Stimulated activated CD4-positive, alpha-beta T cell treated with anti-CD3 and anti-CD28 coated beads, Interleukin-15, amount 100 ng/mL, for 24 hours (primary cell): Measurements from ENCODE around the gene MYCN.
"Not testable (repeated sequence)": the region's sequence is repeated elsewhere in the genome, so short reads cannot be mapped to it uniquely, and the experiment has no call there.

Source experiments
- DNase-seq: peaks from one replicate; pipeline ENCODE4 v3.0.0-alpha.2; 2020

The MYCN gene

DNA sequence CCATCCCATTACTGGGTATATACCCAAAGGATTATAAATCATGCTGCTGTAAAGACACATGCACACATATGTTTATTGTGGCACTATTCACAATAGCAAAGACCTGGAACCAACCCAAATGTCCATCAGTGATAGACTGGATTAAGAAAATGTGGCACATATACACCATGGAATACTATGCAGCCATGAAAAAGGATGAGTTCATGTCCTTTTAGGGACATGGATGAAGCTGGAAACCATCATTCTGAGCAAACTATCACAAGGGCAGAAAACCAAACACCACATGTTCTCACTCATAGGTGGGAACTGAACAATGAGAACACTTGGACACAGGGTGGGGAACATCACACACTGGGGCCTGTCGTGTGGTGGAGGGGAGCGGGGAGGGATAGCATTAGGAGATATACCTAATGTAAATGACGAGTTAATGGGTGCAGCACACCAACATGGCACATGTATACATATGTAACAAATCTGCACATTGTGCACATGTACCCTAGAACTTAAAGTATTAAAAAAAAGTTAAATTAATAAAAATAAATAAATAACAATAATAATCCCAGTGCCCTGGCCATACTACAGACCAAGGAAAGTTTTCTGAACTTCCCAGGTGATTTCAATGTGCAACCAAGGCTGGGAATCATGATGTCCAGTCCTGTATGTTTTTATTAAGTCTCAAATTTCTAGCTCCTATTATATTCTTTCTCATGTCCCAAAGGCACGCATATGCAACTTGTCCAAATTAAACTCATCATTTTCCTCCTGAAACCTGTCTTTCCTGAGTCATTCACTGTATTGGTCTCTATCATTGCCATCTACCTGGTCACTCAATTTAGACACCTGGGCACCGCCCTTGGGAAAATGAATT, 23.0 kb downstream of the MYCN start:
- DNase-seq, result not testable (repeated sequence)

DNA sequence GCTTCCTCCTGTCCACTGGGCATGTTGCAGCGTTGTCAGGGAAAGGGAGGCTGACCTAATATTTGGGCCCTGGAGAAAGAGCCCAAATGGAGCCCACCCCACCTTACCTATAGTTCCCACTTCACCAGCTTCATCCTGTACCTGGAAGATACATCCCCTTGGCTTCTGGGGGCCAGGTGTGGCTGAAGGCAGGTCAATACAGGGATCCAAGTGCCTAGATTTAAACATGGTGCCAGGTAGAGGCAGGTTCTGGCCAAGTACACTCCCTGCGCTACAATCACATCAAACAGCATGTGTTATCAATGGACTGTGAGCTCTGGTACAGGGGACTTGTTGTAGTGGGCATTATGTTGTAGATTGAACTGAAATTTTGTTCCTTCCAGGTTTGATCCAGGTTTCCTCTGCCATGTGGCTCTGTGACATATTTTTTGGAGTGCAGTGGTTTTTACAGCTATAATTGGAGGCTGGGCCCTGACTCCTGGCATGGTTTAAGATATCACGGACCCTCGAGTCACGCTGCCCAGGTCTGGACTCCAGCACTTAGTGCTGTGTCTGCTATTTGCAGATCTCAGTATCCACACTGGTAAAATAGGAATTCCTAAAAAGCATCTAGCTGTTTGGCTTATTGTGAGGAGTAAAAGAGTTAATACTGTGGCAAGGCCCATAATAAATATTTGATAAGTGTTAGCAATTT, 23.8 kb downstream of the MYCN start:
- no peak for DNase-seq

DNA sequence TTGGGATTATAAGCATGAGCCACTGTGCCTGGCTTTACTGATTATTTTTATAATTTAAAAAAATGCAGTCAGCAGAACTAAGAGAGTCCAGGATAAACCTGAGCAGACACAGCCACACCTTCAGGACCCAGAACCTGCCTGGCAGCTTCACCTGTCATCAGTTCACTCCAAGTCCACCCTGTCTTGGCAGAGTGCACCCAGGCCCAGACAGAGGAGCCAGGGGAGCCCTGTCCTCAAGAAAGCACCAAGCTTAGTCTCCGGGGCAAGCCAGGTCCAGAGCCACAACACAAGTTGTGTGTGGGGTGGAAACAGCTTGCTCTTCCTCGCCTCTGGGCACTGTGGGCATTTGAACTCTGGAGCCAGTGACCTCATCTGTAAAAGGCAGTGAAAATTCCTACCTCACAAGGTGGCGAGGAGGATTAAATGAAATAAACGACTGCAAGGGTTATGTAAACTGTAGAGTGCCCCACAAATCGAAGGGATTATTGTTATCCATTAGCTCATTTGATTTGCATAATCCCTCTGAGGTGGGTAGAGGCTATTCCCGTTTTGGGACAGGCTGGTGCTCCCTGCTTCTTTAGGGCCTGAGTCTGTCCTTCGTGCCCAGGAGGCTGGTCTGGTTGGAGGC, 24.7 kb downstream of the MYCN start:
- DNase-seq, result no peak

DNA sequence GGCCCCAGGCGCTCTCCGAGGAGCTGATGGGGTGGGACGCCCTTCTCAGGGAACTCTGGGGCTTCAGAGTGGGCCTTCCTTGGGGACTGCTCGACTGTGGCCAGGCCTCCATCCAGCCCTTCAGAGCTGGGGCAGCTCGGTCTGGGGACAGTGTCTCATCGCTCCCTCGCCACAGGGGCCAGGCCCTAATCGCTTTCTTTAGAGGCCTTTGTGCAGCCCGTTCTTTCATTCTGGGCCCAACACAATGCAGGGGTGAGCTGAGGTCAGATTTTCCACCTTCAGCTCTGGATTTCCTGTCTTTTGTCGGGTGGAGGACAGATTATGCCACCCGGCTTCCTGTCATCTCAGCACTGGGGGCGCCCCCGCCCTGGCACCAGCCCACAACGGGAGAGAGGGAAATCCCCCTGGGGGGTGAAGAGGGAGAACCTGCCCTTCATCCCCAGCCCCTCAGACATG, 25.2 kb downstream of the MYCN start:
- DNase-seq, result peak; percentile 75

DNA sequence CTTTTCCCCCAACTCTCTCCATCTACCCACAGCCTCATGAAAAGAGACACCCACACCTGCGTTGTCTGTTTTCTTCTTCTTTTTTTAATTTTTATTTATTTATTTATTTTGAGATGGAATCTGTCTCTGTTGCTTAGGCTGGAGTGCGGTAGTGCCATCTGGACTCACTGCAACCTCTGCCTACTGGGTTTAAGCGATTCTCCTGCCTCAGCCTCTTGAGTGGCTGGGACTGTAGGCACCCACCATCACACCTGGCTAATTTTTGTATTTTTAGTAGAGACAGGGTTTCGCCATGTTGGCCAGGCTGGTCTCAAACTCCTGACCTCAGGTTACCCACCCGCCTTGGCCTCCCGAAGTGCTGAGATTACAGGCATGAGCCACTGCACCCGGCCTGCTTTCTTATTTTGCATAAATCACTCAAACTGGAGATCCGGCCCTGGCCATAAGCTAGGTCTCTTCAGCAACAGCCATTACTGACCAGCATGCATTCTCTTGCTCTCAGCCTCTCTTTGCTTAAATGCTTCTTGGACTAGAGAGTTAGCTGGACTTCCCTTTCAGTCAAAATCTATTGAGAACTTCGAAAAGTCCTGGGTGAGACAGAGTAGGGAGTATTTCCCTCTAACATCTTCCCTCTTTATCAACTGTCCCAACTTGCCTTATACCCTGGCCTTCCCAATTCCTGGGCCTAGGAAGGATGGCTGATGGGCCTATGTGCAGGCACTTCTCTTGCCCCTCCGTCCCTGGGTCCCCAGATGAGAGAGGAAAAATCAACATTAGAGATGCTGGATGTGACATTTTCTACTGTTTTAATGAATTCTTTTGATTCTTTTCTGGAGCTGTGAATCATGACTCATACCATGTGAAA, 27.3 kb downstream of the MYCN start:
- DNase-seq, result no peak

DNA sequence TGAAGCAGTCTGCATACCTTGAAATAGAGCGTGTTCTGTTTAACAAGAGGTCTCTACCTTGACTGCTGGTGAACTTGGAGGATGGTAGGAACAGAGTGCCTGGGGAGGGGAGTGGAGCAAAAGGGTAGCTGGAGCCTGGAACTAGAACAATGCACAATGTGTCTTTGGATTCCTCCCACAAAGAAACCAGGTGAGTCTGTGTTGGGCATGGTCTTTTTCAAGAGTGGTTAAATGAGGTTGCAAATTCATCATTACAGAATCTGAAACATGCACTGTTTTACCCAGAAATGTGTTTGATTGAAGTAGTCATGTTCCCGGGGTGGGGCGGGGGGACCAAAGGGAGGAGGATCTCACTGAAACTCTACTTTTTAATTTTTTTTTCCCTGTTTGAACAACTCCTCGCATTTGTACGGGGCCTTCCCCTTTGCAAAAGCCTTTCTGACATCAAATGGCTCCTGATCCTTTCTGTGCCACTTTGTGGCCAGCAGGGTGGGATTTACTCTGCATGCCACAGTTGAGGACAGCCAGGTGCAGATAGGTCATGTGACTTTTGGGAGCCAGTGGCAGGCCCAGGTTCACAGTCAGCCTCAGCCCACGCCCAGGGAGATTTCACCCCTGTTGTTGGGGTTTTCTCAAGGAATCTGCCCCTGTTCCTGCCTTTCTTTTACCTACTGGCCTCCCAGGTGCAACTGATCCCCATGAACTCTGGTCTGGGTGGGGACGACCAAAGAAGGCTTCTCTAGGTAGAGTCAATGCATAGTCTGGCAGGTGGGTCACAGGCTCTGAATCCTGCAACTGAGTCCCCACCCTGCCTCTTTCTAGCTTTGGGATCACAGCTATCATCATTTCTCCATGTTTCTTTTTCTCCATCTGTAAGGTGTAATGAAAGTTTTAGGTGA, 28.2 kb downstream of the MYCN start:
- peak; percentile 75 for DNase-seq

DNA sequence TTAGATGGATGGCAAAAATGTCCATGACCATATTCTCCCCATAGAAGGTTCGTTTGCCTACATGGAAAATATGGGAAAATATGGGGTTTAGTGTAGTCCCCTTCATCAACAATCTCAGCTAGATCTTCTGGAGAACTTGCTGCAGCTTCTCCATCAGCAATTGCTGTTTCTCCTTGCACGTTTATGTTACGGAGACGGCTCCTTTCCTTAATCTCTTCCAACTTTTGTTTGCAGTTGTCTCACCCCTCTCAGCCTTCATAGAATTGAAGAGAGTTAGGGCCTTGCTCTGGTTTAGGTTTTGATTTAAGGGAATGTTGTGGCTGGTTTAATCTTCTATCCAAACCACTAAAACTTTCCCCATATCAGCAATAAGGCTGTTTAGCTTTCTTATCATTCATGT, 28.9 kb downstream of the MYCN start:
- DNase-seq, result no peak

DNA sequence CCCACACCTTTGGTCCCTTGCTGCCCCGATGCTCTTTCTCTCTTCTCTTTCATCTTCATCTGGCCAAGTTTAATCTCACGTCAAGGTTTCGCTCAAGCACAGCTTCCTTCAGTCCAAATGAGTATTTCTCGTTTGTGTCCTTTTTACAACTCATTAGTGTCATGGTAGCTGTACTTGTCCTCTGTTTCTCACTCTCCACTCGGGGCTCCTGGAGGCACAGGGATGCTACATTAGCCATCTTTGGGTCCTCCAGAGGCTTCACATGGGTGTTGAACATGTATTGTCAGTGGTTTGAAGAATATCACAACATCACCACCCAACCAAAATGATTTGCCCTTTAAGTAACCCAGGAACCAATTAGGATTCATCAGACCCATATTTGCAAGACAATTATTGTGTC, 30.4 kb downstream of the MYCN start:
- no peak for DNase-seq

DNA sequence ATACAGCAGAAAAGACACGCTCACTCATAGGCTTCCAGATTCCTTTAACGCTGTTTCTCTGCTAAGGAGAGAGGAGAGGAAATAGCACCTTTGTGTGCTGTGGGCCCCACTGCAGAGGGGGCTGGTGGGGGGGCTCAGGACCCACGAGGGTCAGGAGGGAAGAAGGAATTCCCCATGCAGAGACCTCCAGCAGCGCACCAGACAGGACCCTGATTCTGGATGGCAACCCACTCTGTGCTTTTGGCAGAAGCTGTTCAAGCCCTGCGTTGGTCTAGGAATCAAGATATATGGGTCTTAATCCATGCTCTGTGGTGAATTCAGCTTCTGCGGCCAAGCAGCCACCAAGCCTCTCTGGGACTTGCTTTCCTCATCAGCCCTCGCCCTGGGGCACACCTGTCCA, 31.0 kb downstream of the MYCN start:
- DNase-seq, result no peak

DNA sequence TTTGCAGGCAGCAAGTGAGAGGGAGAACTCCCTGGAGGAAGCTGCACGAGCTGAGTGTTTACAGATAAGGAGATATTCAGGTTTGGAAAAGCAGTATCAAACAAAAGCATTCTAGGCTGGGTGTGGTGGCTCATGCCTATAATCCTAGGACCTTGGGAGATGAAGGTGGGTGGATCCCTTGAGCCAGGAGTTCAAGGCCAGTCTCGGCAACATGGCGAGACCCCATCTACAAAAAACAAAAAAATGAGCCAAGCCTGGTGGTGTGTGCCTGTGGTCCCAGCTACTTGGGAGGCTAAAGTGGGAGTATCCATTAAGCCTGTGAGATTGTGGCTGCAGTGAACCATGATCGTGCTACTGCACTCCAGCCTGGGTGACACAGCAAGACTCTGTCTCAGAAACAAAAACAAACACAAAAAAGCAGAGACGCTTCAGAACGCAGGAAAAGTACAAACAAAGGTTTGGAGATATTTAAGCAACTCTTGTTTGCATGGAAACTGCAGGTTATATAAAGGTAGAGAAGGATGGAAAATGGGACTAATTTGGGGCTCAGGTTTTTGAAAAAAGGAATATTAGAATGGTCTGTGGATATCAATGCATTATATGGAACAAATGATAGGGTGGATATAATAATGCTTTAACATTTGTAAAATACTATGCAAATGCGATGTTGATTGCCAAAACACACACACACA, 31.6 kb downstream of the MYCN start:
- no peak for DNase-seq

DNA sequence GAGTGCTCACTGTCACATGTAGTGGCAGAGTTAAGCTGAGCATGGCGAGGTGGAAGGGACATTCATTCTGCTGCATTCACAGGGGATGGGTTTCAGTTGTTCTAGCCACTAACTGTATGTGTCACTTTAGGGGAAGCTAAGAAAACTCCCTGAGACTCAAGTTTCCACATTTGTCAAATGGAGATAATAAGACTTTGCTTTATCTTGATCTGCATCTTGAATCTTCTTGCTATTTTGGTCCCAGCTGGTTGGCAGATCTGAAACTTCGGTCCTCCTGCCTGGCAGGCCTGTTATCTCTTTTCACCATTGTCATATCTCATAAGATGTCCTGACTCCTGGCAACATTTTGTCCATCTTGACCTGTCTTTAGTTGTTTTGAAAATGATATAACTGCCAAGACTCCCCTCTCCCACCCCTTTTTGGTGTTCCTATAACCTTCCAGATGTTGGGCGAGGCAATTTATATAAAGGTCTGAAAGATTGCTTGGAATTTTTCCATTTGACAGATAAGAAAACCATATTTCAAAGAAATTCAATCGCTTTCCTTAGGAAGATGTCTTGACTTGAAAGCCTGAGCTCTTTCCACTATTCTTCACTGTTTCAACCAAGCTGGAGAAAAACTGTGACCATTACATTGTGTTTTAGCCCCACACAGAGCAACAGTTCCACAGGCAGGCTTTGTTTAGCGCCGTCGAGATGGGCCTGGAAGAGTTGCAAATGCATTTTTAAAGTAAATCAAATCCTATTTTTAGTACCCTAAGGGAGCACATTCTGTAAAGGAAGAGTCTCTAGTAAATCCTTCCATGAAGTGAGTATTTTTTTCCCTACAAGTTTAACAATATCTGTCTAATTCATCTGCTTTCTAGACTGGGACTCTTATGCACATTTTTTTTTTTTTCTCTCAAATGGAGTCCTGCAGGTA, 33.4 kb downstream of the MYCN start:
- DNase-seq, result peak; percentile 13

DNA sequence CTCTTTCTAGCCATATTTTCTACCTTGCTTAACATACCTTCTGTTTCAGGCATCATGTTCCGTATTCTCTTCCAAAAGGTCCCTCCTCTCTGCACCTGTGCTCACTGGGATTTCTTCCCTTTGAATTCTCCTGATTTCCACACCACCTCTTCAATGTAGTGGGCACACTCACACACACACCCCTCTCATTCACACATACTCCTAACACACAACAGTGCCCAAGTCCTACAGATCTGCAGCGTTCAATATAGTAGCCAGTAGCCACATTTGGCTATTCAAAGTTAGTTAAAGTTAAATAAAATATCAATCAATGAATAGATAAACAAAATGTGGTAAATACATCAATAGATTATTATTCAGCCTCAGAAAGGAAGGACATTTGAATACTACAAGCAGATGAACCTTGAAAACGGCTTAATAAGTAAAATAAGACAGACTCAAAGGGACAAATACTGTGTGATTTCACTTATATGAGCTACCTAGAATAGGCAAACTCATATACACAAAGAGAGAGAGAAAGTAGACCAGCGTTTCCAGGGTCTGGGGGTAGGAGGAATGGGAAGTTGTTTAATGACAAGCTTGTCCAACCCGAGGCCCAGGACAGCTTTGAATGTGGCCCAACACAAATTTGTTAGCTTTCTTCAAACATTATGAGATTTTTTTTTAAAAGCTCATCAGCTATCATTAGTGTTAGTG, 34.4 kb downstream of the MYCN start:
- no peak for DNase-seq

DNA sequence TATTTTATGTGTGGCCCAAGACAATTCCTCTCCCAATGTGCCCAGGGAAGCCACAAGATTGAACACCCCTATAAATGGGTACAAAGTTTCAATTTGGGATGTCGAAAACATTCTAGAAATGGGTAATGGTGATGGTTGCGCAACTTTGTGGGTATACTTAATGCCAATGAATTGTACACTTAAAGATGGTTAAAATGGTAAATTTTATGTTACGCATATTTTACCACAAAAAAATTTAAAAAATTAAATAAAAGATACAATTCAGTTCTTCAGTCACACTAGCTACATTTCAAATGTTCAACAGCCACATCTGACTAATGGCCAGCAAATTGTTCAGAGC, 34.9 kb downstream of the MYCN start:
- DNase-seq, result no peak

DNA sequence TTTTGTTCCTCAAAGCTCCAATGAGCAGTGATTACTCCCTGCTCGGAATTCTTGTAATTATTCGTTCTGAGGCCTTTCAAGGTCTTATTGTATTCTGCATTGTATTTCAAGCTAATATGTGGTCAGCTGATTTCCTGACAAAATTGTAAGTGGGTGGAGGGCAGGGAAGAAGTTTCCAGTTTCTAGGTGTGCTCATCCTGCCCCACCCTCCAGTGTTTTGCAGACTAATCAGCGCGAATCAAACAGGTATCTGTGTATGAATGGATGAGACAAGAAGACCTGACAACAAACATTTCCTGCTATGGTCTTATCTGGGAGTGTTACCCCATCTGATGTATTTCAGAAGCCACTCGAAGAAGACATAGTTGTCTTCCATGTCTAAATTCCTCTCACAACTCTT, 35.3 kb downstream of the MYCN start:
- DNase-seq, result no peak

DNA sequence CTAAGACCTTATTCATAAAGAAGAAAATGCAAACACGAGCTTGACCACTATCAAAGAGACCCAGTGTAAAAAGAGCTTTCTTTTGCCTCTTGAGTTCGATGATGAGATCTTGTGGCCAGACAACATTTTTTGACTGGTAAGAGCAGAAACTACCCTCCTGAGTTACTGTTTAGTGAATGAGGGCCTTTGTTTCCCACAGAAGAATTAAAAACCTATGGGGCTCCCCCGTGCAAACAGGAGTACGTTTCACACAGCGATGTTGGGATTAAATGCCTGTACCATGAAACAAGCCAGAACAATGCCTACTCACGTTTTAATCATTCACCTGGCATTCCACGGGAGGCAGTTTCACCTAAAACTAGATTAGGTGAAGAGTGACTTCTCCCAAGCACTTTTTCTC, 36.0 kb downstream of the MYCN start:
- no peak for DNase-seq

DNA sequence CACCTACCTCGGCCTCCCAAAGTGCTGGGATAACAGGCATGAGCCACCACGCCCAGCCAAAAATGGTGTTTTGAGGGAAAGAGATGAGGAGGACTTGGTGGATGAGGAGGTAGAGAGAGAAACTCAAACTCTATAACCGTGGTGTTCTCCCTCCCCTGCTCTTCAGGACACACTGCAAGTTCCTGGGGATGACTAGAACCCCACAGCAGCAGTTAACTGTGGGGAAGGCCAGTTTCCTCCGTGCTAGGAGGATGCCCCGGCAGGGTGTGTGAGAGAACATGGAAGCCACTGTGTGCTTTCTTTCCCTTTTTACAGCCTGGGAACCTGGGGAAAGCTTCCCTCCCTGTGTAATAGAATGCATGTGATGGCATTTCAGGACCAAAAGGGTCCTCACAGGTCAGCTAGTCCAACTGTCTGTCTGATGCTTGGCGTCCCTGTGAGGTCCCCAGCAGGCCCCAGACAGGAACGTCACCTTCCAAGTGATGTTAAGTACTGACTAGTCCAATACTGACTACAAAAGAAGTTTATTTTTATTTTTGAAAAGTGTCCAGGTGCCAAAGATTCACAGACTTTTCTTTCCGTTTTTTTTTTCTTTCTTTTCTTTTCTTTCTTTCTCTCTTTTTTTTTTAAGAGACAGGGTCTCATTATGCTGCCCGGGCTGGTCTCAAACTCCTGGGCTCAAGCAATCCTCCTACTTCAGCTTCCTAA, 38.9 kb downstream of the MYCN start:
- DNase-seq, result no peak

DNA sequence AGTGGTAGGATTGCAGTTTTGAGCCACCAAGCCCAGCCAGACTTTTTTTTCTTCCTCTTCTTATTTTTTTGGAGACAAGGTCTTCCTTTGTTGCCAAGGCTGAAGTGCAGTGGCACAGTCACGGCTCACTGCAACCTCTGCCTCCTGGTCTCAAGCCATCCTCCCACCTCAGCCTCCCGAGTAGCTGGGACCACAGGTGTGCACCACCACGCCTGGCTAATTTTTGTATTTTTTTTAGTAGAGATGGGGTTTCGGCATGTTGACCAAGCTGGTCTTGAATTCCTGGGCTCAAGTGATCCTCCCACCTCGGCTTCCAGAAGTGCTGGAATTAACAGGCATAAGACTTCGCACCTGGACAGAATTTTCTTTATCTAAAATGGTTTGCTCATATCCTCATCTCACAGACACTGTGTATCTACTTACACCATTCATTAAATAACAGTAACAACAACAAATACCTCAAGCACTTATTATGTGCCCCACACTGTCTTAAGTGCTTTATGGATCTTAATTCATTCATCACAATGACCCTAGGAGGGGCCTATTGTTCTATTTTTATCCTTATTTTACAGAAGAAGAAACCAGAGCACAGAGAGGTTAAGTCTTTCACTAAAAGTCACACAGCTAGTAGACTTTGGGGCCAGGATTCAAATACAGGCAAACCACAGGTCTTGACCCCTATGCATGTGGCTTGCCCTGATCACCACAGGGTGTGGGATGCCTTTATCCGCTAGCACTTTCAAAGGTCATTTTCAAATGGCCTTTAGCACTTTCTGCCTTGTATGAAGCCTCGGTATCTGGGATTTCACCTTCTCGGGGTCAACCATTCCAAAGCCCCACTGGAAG, 39.6 kb downstream of the MYCN start:
- DNase-seq, result no peak

DNA sequence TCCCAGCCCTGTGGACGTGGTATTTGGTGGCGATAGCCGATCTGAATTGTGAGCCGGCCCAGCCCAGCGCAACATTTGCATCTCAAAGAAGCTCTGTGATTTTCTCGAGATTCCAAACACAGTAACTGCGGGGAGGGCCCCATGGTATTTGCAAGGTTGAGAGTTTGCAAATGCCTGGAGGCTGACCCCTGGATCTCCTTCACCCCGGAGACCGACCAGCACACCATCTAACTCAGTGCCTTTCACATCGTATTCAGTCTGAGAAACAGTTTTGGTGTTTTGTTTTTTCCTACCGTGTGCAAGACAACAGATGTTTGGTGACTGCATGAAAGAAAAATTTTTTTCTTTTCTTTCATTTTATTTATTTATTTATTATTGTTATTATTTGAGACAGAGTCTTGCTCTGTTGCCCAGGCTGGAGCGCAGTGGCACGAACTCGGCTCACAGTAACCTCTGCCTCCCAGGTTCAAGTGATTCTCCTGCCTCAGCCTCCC, 40.3 kb downstream of the MYCN start:
- DNase-seq, result no peak
